ENCODE measurements around the gene STXBP1.

GRCh38 chr9:127651697-127652610 lies 39.9 kb downstream of the STXBP1 start:
- no peak for TF ChIP-seq CTCF (conservative IDR thresholded peaks at IDR 0.05)
- TF ChIP-seq EZH2 (IDR thresholded peaks at IDR 0.05; ENCODE audit: low read depth) = no peak
